Activated CD4-positive, alpha-beta T cell treated with anti-CD3 and anti-CD28 coated beads for 24 hours (primary cell): ENCODE measurements around the gene B3GNT2.
"Not testable (repeated sequence)": the region's sequence is repeated elsewhere in the genome, so short reads cannot be mapped to it uniquely, and the experiment has no call there.

ENCODE experiments used
- DNase-seq, 2 donors: peaks; one replicate each; pipeline ENCODE4 v3.0.0-alpha.2; 2020; ENCODE audit warnings: low read depth in 2 of 2

B3GNT2 gene

GRCh38 chr2:62185475-62186155, 10.3 kb upstream of the B3GNT2 start:
- DNase-seq, result no peak

GRCh38 chr2:62186156-62186905, 9.6 kb upstream of the B3GNT2 start:
- no peak for DNase-seq

- DNase-seq, result no peak
These were observed 8.7 kb upstream of the B3GNT2 start for GRCh38 chr2:62187246-62187645.

- DNase-seq, result no peak
These were observed 7.5 kb upstream of the B3GNT2 start for GRCh38 chr2:62188416-62188815.

- DNase-seq, result no peak
These were observed 6.7 kb upstream of the B3GNT2 start for GRCh38 chr2:62189196-62189595.

- no peak for DNase-seq
These were observed 3.1 kb upstream of the B3GNT2 start for GRCh38 chr2:62192811-62193210.

GRCh38 chr2:62194558-62195420, 1.1 kb upstream of the B3GNT2 start:
- DNase-seq, result no peak

GRCh38 chr2:62196278-62196901, 475 bp downstream of the B3GNT2 start:
- DNase-seq, result peak; percentile 32 to 38

GRCh38 chr2:62197011-62197924, 1.4 kb downstream of the B3GNT2 start:
- peak in 1 of 2 donors; percentile 9 for DNase-seq

- DNase-seq, result no peak
These were observed 2.2 kb downstream of the B3GNT2 start for GRCh38 chr2:62197925-62198633.

- not testable (repeated sequence) for DNase-seq
These were observed 2.9 kb downstream of the B3GNT2 start for GRCh38 chr2:62198854-62199253.

GRCh38 chr2:62199392-62200125, 3.6 kb downstream of the B3GNT2 start:
- no peak for DNase-seq

GRCh38 chr2:62200291-62200841, 4.5 kb downstream of the B3GNT2 start:
- DNase-seq, result no peak

GRCh38 chr2:62200868-62201267, 5.0 kb downstream of the B3GNT2 start:
- no peak for DNase-seq

- no peak for DNase-seq
These were observed 5.4 kb downstream of the B3GNT2 start for GRCh38 chr2:62201307-62201706.

GRCh38 chr2:62202019-62202722, 6.3 kb downstream of the B3GNT2 start:
- no peak for DNase-seq

- no peak for DNase-seq
These were observed 6.8 kb downstream of the B3GNT2 start for GRCh38 chr2:62202729-62203128.

- no peak for DNase-seq
These were observed 7.5 kb downstream of the B3GNT2 start for GRCh38 chr2:62203459-62203858.
